Osteoblast (primary cell): ENCODE measurements around the gene ORAI1. TPM values are rescaled to one million over a fixed set of nuclear protein-coding genes. Genes with fewer than 3 reads are reported as not detected.

ENCODE experiments used
- DNase-seq: peaks from one replicate; pipeline ENCODE4 v3.0.0; 2011; ENCODE audit warnings: low spot score, mixed read lengths; ENCODE audit not compliant: insufficient read length; ENCODE audit errors: missing footprints
- H2AFZ ChIP-seq: 2 replicates; pipeline ENCODE4 v1.6.0; 2011; ENCODE audit warnings: mild to moderate bottlenecking, low read length
- H3K27ac ChIP-seq: 2 replicates; pipeline ENCODE4 v1.5.1; 2011; ENCODE audit warnings: mild to moderate bottlenecking, low read depth, low read length, moderate library complexity
- H3K27me3 ChIP-seq: 2 replicates; pipeline ENCODE4 v1.6.0; 2012; ENCODE audit warnings: mild to moderate bottlenecking, control low read depth, inconsistent platforms, low read length, moderate library complexity; ENCODE audit not compliant: insufficient read depth
- H3K36me3 ChIP-seq: 2 replicates; pipeline ENCODE4 v1.5.1; 2011; ENCODE audit warnings: mild to moderate bottlenecking, low read length, control low read depth, moderate library complexity; ENCODE audit not compliant: insufficient read depth
- H3K4me1 ChIP-seq: 2 replicates; pipeline ENCODE4 v1.5.1; 2011; ENCODE audit warnings: mild to moderate bottlenecking, low read length, control low read depth, moderate library complexity; ENCODE audit not compliant: insufficient read depth
- H3K4me2 ChIP-seq: 2 replicates; pipeline ENCODE4 v1.6.0; 2011; ENCODE audit warnings: mild to moderate bottlenecking, low read length; ENCODE audit not compliant: insufficient read depth
- H3K4me3 ChIP-seq: fragments of 200-600 bp; sonication (generic); 3 replicates; pipeline ENCODE4 v1.5.1; 2012; ENCODE audit warnings: mild to moderate bottlenecking, low read length, inconsistent platforms; ENCODE audit not compliant: insufficient read depth
- H3K79me2 ChIP-seq: 2 replicates; pipeline ENCODE4 v1.6.0; 2012; ENCODE audit warnings: mild to moderate bottlenecking, low read length, control low read depth, inconsistent platforms; ENCODE audit not compliant: insufficient read depth
- H3K9me3 ChIP-seq: 2 replicates; pipeline ENCODE4 v1.5.1; 2011; ENCODE audit warnings: low read depth, low read length, control low read depth
- H4K20me1 ChIP-seq: 2 replicates; pipeline ENCODE4 v1.6.0; 2012; ENCODE audit warnings: mild to moderate bottlenecking, low read length, control low read depth; ENCODE audit not compliant: insufficient read depth
- CTCF ChIP-seq: IDR thresholded peaks from 2 replicates; pipeline ENCODE4 v1.5.1; 2011; ENCODE audit warnings: mild to moderate bottlenecking, low read depth, low read length, moderate library complexity; ENCODE audit errors: extremely low read depth
- total RNA-seq: library from RNA; depleted of rRNA; stranded (reverse); fragments of >200 nt; gene quantifications from 2 replicates; pipeline ENCODE4 v1.2.3, GENCODE V29; 2012

Gene ORAI1
- total RNA-seq, 1 donor: 7.2 TPM

GRCh38 chr12:121610239-121611149, 15.8 kb upstream of the ORAI1 start:
- Histone ChIP-seq H3K4me3 (peak overlapping the region; percentile 11), H3K79me2 (no peaks in the 10 kb centered on the region), H3K27ac (peak overlapping the region; percentile 52), H3K27me3 (no peaks in the 10 kb centered on the region), H3K36me3 (no peaks in the 10 kb centered on the region), H4K20me1 (no peaks in the 10 kb centered on the region), H3K9me3 (no peaks in the 10 kb centered on the region), H2AFZ (peak overlapping the region; percentile 90), H3K4me1 (peaks cover 9% of the 10 kb centered on the region), H3K4me2 (peak overlapping the region; percentile 72)
- TF ChIP-seq CTCF: no peak
- peak; percentile 89 for DNase-seq

DNA sequence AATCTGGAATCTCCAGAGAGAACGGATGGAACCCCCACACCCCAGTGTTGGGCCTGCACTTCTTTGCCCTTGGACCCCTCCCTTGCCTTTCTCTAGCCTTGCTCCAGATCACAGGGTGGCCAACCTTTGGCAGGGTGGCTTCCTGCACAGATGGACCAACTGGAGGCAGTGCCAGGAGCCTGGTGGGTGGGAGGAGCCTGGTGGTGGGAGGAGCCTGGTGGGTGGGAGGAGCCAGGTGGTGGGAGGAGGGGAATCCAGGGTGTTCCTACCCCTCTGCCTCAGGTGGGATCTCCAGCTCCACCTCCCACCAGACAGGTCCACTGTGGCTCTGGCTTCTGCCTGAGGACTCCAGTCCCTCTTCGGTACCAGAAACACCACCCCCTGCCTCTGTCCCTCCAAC, 15.0 kb upstream of the ORAI1 start:
- H3K9me3 ChIP-seq: no peaks in the 10 kb centered on the region
- H3K4me2 ChIP-seq: no peak overlapping the region
- no peaks in the 10 kb centered on the region for H4K20me1 ChIP-seq
- no peak for DNase-seq
- TF ChIP-seq CTCF: no peak
- H2AFZ ChIP-seq: peak overlapping the region; percentile 15
- H3K79me2 ChIP-seq: no peaks in the 10 kb centered on the region
- peaks cover 9% of the 10 kb centered on the region for H3K4me1 ChIP-seq
- H3K27me3 ChIP-seq: no peaks in the 10 kb centered on the region
- H3K36me3 ChIP-seq: no peaks in the 10 kb centered on the region
- H3K4me3 ChIP-seq: no peak overlapping the region
- H3K27ac ChIP-seq: no peak overlapping the region

GRCh38 chr12:121613462-121613861, 12.9 kb upstream of the ORAI1 start:
- Histone ChIP-seq H3K4me2 (no peak overlapping the region), H3K9me3 (no peaks in the 10 kb centered on the region), H2AFZ (no peak overlapping the region), H3K79me2 (no peaks in the 10 kb centered on the region), H4K20me1 (no peaks in the 10 kb centered on the region), H3K4me1 (peaks cover 9% of the 10 kb centered on the region), H3K36me3 (no peaks in the 10 kb centered on the region), H3K27me3 (no peaks in the 10 kb centered on the region), H3K4me3 (no peak overlapping the region), H3K27ac (no peak overlapping the region)
- DNase-seq: no peak
- no peak for TF ChIP-seq CTCF

GRCh38 chr12:121614872-121615467, 11.4 kb upstream of the ORAI1 start:
- peaks cover 13% of the 10 kb centered on the region for H3K4me1 ChIP-seq
- H3K27me3 ChIP-seq: no peaks in the 10 kb centered on the region
- H3K9me3 ChIP-seq: no peaks in the 10 kb centered on the region
- H4K20me1 ChIP-seq: no peaks in the 10 kb centered on the region
- no peak overlapping the region for H3K4me2 ChIP-seq
- H3K79me2 ChIP-seq: no peaks in the 10 kb centered on the region
- H3K27ac ChIP-seq: no peak overlapping the region
- no peaks in the 10 kb centered on the region for H3K36me3 ChIP-seq
- H3K4me3 ChIP-seq: no peak overlapping the region
- H2AFZ ChIP-seq: no peak overlapping the region
- no peak for DNase-seq
- no peak for TF ChIP-seq CTCF
